Measurements from ENCODE around the gene ASAP2. TPM values are rescaled to one million over a fixed set of nuclear protein-coding genes. Genes with fewer than 3 reads are reported as not detected.

The ASAP2 gene
- total and polyA plus RNA-seq, 2 donors (not counting 1 experiment from before 2014, with no cell fraction given): 0.04 TPM; not detected in 1

DNA sequence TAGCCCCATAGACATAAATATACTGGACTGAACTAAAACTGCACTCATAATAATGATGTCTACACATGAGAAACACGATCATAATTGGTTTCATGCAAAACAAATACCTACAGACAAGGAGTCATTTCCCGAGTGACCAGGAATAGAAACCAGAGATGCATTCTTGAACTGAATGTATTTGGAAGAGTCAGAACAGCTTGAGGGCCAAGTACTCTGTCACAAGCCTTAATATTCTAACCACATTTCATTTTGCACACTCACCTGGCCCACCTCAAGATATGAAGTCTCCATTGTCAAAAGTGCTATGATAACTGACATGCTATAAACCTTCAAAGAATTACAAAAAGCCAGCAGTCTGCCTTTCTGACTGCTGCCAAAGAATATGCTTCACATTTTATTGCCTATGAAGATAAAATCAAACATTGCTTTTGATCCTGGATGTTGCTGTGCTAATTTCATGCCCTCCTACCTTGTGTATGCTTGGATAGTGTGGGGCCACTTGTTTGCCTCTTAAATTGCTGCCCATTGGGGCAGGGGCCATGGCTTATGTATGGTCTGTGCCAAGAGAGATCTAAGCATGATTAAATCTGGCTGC is 18.9 kb upstream of the ASAP2 start:
- Histone ChIP-seq H2AFZ (ENCODE audit: insufficient read depth, low read depth, low read length, poor library complexity, severe bottlenecking) (no peak overlapping the region), H3K4me1 (ENCODE audit: control insufficient read depth in 2 of 2, insufficient read depth in 2 of 2, low read length in 2 of 2) (no peaks in the 10 kb centered on the region), H3K27ac (ENCODE audit: low read length in 2 of 2) (no peak overlapping the region), H4K20me1 (ENCODE audit: control insufficient read depth, insufficient read depth, low read length, poor library complexity, severe bottlenecking) (no peaks in the 10 kb centered on the region), H3K9ac (ENCODE audit: low read length) (no peak overlapping the region), H3K4me3 (ENCODE audit: control extremely low read depth in 1 of 5, extremely low read depth in 1 of 5, insufficient read depth in 1 of 5, low read depth in 2 of 5, low read length in 4 of 5) (no peak overlapping the region), H3K9me3 (ENCODE audit: control extremely low read depth in 1 of 3, control insufficient read depth in 2 of 3, insufficient read depth in 1 of 3, low read length in 2 of 3) (peaks cover 0 to 6% (median 0%) of the 10 kb centered on the region in 3 donors), H3K4me2 (replicated peaks; ENCODE audit: low read depth, low read length, poor library complexity, severe bottlenecking) (no peak overlapping the region), H3K79me2 (ENCODE audit: control insufficient read depth, insufficient read depth, low read length) (no peaks in the 10 kb centered on the region), H3K36me3 (replicated peaks in 1 of 2; ENCODE audit: control extremely low read depth in 1 of 2, control insufficient read depth in 1 of 2, extremely low read depth in 1 of 2, insufficient read depth in 2 of 2, low read length in 1 of 2) (no peaks in the 10 kb centered on the region), H3K27me3 (replicated peaks in 1 of 4; ENCODE audit: control extremely low read depth in 1 of 4, control insufficient read depth in 3 of 4, insufficient read depth in 4 of 4, low read length in 3 of 4) (peaks cover 0 to 4% (median 0%) of the 10 kb centered on the region in 4 experiments)
- intact Hi-C loops (cut with micrococcal nuclease): no loop called here
- WGBS (ENCODE audit: insufficient coverage): 44% methylated on average over 1 of the region's 2 CpGs
- no peak for ATAC-seq (ENCODE audit: low read depth)
- Mint-ChIP-seq H3K4me1 (no peaks in the 10 kb centered on the region), H3K4me3 (no peak overlapping the region), H3K27ac (no peak overlapping the region), H3K27me3 (no peaks in the 10 kb centered on the region), H3K9me3 (ENCODE audit: insufficient read depth) (no peaks in the 10 kb centered on the region)
- ChIA-PET POLR2A (no interaction called here), CTCF (interaction anchor here (0.7 kb wide), 1 partner anchor 469 kb away, joined by 7 read pairs; no protein-coding TSS in a partner anchor)
- TF ChIP-seq, protein P1, sequence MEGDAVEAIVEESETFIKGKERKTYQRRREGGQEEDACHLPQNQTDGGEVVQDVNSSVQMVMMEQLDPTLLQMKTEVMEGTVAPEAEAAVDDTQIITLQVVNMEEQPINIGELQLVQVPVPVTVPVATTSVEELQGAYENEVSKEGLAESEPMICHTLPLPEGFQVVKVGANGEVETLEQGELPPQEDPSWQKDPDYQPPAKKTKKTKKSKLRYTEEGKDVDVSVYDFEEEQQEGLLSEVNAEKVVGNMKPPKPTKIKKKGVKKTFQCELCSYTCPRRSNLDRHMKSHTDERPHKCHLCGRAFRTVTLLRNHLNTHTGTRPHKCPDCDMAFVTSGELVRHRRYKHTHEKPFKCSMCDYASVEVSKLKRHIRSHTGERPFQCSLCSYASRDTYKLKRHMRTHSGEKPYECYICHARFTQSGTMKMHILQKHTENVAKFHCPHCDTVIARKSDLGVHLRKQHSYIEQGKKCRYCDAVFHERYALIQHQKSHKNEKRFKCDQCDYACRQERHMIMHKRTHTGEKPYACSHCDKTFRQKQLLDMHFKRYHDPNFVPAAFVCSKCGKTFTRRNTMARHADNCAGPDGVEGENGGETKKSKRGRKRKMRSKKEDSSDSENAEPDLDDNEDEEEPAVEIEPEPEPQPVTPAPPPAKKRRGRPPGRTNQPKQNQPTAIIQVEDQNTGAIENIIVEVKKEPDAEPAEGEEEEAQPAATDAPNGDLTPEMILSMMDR (IDR thresholded peaks at IDR 0.05): no peak
- no peak for TF ChIP-seq EZH2 (IDR thresholded peaks at IDR 0.05; ENCODE audit: borderline replicate concordance, insufficient read depth, low read depth, low read length, poor library complexity, severe bottlenecking)
- DNase-seq: no peak

DNA sequence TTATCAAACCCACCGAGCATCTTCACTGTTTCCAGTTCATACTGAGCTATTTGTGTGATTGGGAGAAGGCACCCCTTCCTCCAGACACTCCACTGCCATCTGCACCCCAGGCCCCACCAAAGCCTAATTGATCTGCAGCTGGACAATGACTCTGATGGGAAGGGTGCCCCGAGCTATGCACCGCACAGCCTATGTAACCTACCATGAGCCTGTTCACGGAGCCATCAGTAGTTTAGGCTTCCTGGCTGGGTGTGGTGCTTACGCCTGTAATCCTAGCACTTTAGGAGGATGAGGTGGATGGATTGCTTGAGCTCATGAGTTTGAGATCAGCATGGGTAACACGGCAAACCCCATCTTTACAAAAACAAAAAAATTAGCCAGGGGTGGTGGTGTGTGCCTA is 17.8 kb upstream of the ASAP2 start:
- Histone ChIP-seq H3K4me2 (replicated peaks; ENCODE audit: low read depth, low read length, poor library complexity, severe bottlenecking) (no peak overlapping the region), H3K9ac (ENCODE audit: low read length) (no peak overlapping the region), H3K27ac (ENCODE audit: low read length in 2 of 2) (no peak overlapping the region), H2AFZ (ENCODE audit: insufficient read depth, low read depth, low read length, poor library complexity, severe bottlenecking) (no peak overlapping the region), H3K79me2 (ENCODE audit: control insufficient read depth, insufficient read depth, low read length) (no peaks in the 10 kb centered on the region), H3K9me3 (ENCODE audit: control extremely low read depth in 1 of 3, control insufficient read depth in 2 of 3, insufficient read depth in 1 of 3, low read length in 2 of 3) (peaks cover 0 to 6% (median 0%) of the 10 kb centered on the region in 3 donors), H3K27me3 (replicated peaks in 1 of 4; ENCODE audit: control extremely low read depth in 1 of 4, control insufficient read depth in 3 of 4, insufficient read depth in 4 of 4, low read length in 3 of 4) (no peaks in the 10 kb centered on the region), H3K4me3 (ENCODE audit: control extremely low read depth in 1 of 5, extremely low read depth in 1 of 5, insufficient read depth in 1 of 5, low read depth in 2 of 5, low read length in 4 of 5) (no peak overlapping the region), H4K20me1 (ENCODE audit: control insufficient read depth, insufficient read depth, low read length, poor library complexity, severe bottlenecking) (no peaks in the 10 kb centered on the region), H3K4me1 (ENCODE audit: control insufficient read depth in 2 of 2, insufficient read depth in 2 of 2, low read length in 2 of 2) (no peaks in the 10 kb centered on the region), H3K36me3 (replicated peaks in 1 of 2; ENCODE audit: control extremely low read depth in 1 of 2, control insufficient read depth in 1 of 2, extremely low read depth in 1 of 2, insufficient read depth in 2 of 2, low read length in 1 of 2) (no peaks in the 10 kb centered on the region)
- no peaks in the 10 kb centered on the region for H3K4me1 Mint-ChIP-seq
- H3K27ac Mint-ChIP-seq: no peak overlapping the region
- no peak overlapping the region for H3K4me3 Mint-ChIP-seq
- POLR2A ChIA-PET: no interaction called here
- intact Hi-C loops (cut with micrococcal nuclease): no loop called here
- WGBS (ENCODE audit: insufficient coverage): 100% methylated on average over 4 of the region's 6 CpGs
- no peaks in the 10 kb centered on the region for H3K9me3 Mint-ChIP-seq (ENCODE audit: insufficient read depth)
- CTCF ChIA-PET: no interaction called here
- ATAC-seq (ENCODE audit: low read depth): no peak
- peaks cover 1% of the 10 kb centered on the region for H3K27me3 Mint-ChIP-seq
- TF ChIP-seq, protein P1 (IDR thresholded peaks at IDR 0.05): no peak
- no peak for TF ChIP-seq EZH2 (IDR thresholded peaks at IDR 0.05; ENCODE audit: borderline replicate concordance, insufficient read depth, low read depth, low read length, poor library complexity, severe bottlenecking)
- no peak for DNase-seq
